Activated B cell treated with CpG ODN at 0.5 μM for 24 hours (primary cell): ENCODE results near the gene SPATA16. TPM values are rescaled to one million over a fixed set of nuclear protein-coding genes. Genes with fewer than 3 reads are reported as not detected.
"Not testable (repeated sequence)": the region's sequence is repeated elsewhere in the genome, so short reads cannot be mapped to it uniquely, and the experiment has no call there.

ENCODE experiments used
- ATAC-seq: fragments of 200-7000 bp; cut with Tn5 transposase; one replicate; pipeline ENCODE4 v1.10.0; 2021; ENCODE audit warnings: low read depth, mild to moderate bottlenecking, moderate library complexity
- CTCF ChIA-PET: fragments of 350-600 bp; sonication (Branson Sonifier 250); formaldehyde crosslinking; loops from one replicate; lab custom pipeline; 2021; ENCODE audit warnings: antibody characterized with exemption; lab: Charles Lee
- POLR2A ChIA-PET: fragments of 350-600 bp; sonication (Branson Sonifier 250); formaldehyde crosslinking; loops from one replicate; lab custom pipeline; 2021; ENCODE audit warnings: antibody characterized with exemption; lab: Charles Lee
- DNase-seq: peaks from one replicate; pipeline ENCODE4 v3.0.0; 2022
- H3K27ac Mint-ChIP-seq: one replicate; pipeline ENCODE4 v1.8.0; 2020; ENCODE audit warnings: mixed read lengths
- H3K27me3 Mint-ChIP-seq: one replicate; pipeline ENCODE4 v1.8.0; 2021; ENCODE audit warnings: mixed read lengths
- H3K36me3 Mint-ChIP-seq: one replicate; pipeline ENCODE4 v1.8.0; 2021; ENCODE audit warnings: low read depth, mixed read lengths
- H3K4me1 Mint-ChIP-seq: one replicate; pipeline ENCODE4 v1.8.0; 2021; ENCODE audit warnings: mixed read lengths
- H3K4me3 Mint-ChIP-seq: one replicate; pipeline ENCODE4 v1.8.0; 2020; ENCODE audit warnings: mild to moderate bottlenecking, mixed read lengths
- H3K9me3 Mint-ChIP-seq: one replicate; pipeline ENCODE4 v1.8.0; 2020; ENCODE audit warnings: mixed read lengths
- intact Hi-C: fragments of 100-400 bp; cut with micrococcal nuclease; formaldehyde crosslinking; loops from one replicate; pipeline ENCODE4 v1.15.1; 2024
- total RNA-seq: library from RNA; stranded (reverse); gene quantifications from 2 replicates; pipeline ENCODE4 v1.2.3, GENCODE V29; 2022
- TF ChIP-seq, protein P1 (sequence below): fragments of 200-600 bp; IDR thresholded peaks from one replicate; pipeline ENCODE4 v1.8.0; 2022; ENCODE audit warnings: antibody characterized with exemption, mild to moderate bottlenecking

Gene SPATA16
- total RNA-seq, 1 donor from 2014 or later = not detected

GRCh38 chr3:173030273-173030672 is 110.8 kb downstream of the SPATA16 start:
- CTCF ChIA-PET = no interaction called here
- POLR2A ChIA-PET = no interaction called here
- H3K4me3 Mint-ChIP-seq = no peak overlapping the region
- intact Hi-C loops = no loop called here
- no peaks in the 10 kb centered on the region for H3K36me3 Mint-ChIP-seq
- no peaks in the 10 kb centered on the region for H3K9me3 Mint-ChIP-seq
- TF ChIP-seq, protein P1, sequence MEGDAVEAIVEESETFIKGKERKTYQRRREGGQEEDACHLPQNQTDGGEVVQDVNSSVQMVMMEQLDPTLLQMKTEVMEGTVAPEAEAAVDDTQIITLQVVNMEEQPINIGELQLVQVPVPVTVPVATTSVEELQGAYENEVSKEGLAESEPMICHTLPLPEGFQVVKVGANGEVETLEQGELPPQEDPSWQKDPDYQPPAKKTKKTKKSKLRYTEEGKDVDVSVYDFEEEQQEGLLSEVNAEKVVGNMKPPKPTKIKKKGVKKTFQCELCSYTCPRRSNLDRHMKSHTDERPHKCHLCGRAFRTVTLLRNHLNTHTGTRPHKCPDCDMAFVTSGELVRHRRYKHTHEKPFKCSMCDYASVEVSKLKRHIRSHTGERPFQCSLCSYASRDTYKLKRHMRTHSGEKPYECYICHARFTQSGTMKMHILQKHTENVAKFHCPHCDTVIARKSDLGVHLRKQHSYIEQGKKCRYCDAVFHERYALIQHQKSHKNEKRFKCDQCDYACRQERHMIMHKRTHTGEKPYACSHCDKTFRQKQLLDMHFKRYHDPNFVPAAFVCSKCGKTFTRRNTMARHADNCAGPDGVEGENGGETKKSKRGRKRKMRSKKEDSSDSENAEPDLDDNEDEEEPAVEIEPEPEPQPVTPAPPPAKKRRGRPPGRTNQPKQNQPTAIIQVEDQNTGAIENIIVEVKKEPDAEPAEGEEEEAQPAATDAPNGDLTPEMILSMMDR = no peak
- no peak overlapping the region for H3K27ac Mint-ChIP-seq
- no peak for DNase-seq
- no peaks in the 10 kb centered on the region for H3K4me1 Mint-ChIP-seq
- no peak for ATAC-seq
- no peaks in the 10 kb centered on the region for H3K27me3 Mint-ChIP-seq

DNA sequence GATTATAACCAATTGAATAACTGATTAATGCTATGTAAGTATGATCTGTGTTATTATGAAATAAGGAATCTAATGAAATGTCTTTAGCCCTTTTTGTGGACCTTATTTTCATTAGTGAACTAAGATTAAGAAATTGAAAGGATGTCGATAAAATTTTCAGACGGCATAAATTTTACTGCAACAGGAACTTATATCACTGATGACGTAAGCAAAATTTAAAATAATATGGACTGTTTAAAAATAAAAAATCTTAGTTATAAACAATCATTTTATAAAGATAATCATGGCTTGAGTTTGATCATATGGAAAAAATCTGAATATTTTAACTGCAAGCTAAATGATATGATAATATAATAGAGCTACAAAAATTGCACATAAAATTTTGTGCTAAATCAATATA is 112.7 kb downstream of the SPATA16 start:
- ChIA-PET POLR2A (no interaction called here), CTCF (no interaction called here)
- DNase-seq (no peak), ATAC-seq (no peak)
- H3K36me3 Mint-ChIP-seq = no peaks in the 10 kb centered on the region
- H3K27ac Mint-ChIP-seq = no peak overlapping the region
- no peaks in the 10 kb centered on the region for H3K9me3 Mint-ChIP-seq
- H3K4me1 Mint-ChIP-seq = no peaks in the 10 kb centered on the region
- intact Hi-C loops = no loop called here
- H3K27me3 Mint-ChIP-seq = no peaks in the 10 kb centered on the region
- TF ChIP-seq, protein P1 = no peak
- H3K4me3 Mint-ChIP-seq = no peak overlapping the region

DNA sequence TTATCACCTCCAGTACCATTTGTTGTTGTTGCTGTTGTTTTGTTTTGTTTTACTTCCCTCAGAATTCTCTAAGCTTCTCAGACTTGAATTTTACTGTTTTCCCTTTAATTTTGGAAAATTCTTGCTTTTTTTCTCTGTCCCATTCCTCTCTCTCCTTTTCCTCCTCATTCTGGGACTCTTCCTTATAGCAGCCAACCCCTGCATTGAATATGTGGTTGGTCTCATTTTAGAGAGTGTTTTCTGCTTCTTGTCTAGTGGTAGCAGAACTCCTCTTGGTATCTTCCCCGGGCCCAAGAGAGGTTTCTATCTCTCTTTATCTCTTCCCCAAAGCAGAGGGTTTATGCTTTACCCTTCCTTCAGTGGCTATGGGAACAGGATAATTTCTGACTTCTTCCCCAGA is 113.6 kb downstream of the SPATA16 start:
- H3K36me3 Mint-ChIP-seq = no peaks in the 10 kb centered on the region
- POLR2A ChIA-PET = no interaction called here
- TF ChIP-seq, protein P1 = no peak
- ATAC-seq = no peak
- no peaks in the 10 kb centered on the region for H3K4me1 Mint-ChIP-seq
- no peak overlapping the region for H3K27ac Mint-ChIP-seq
- H3K27me3 Mint-ChIP-seq = no peaks in the 10 kb centered on the region
- DNase-seq = no peak
- H3K9me3 Mint-ChIP-seq = no peaks in the 10 kb centered on the region
- intact Hi-C loops = no loop called here
- H3K4me3 Mint-ChIP-seq = no peak overlapping the region
- CTCF ChIA-PET = no interaction called here

DNA sequence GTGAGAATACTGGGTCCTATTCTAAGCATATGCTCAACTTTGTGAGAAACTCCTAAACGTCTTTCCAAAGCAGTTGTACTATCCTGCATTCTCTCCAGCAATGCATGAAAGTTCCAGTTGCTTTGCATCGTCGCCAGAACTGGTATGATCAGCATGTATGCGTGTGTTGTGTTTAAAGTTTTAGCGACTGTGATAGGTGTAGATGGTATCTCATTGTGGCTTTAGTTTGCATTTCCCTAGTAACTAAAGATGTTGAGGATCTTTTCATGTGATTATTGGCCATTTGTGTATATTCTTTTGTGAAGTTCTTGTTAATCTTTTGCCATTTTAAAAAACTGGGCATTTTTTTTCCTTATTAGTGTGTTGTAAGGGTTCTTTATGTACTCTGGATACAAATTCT is 115.1 kb downstream of the SPATA16 start:
- Mint-ChIP-seq H3K27ac (no peak overlapping the region), H3K9me3 (no peaks in the 10 kb centered on the region), H3K4me1 (no peaks in the 10 kb centered on the region), H3K4me3 (no peak overlapping the region), H3K27me3 (no peaks in the 10 kb centered on the region), H3K36me3 (no peaks in the 10 kb centered on the region)
- ChIA-PET CTCF (no interaction called here), POLR2A (no interaction called here)
- ATAC-seq = no peak
- TF ChIP-seq, protein P1 = no peak
- intact Hi-C loops = no loop called here
- no peak for DNase-seq

- Mint-ChIP-seq H3K27ac (no peak overlapping the region), H3K36me3 (no peaks in the 10 kb centered on the region), H3K9me3 (no peaks in the 10 kb centered on the region), H3K27me3 (no peaks in the 10 kb centered on the region), H3K4me3 (no peak overlapping the region), H3K4me1 (no peaks in the 10 kb centered on the region)
- TF ChIP-seq, protein P1 = no peak
- DNase-seq (no peak), ATAC-seq (no peak)
- intact Hi-C loops = no loop called here
- ChIA-PET CTCF (no interaction called here), POLR2A (no interaction called here)
Measured at GRCh38 chr3:173021547-173022185, 119.4 kb downstream of the SPATA16 start.

DNA sequence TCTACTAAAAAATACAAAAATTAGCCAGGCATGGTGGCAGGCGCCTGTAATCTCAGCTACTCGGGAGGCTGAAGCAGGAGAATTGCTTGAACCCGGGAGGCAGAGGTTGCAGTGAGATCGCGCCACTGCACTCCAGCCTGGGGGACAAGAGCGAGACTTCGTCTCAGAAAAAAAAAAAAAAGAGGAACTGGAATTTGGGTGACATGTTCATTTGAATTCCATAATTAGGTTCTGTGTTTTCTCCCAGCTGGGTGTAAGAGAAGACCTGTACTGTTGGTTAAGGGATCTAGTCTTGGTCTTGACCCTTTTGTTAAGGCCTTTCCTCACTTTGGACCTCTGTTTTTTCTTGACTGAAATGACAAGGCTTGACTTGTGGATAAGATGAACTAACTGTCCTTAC is 120.9 kb downstream of the SPATA16 start:
- not testable (repeated sequence) for H3K9me3 Mint-ChIP-seq, H3K27ac Mint-ChIP-seq

More for the DNA sequence above, 120.9 kb downstream of the SPATA16 start:
- intact Hi-C loops, POLR2A ChIA-PET, ATAC-seq, DNase-seq, CTCF ChIA-PET, H3K4me1 Mint-ChIP-seq, H3K4me3 Mint-ChIP-seq, H3K36me3 Mint-ChIP-seq, H3K27me3 Mint-ChIP-seq: not testable (repeated sequence)
